ENCODE measurements around the gene CHD3.

Gene CHD3

GRCh38 chr17:7884581-7885366 is 3.8 kb upstream of the CHD3 start:
- Histone ChIP-seq H3K27me3 (ENCODE audit: insufficient read depth, low read length, poor library complexity) (peaks cover 2% of the 10 kb centered on the region), H3K4me1 (ENCODE audit: insufficient read depth, low read length) (peaks cover 40% of the 10 kb centered on the region), H2AFZ (ENCODE audit: low read depth, low read length) (peak overlapping the region; percentile 73; the same call in 1 of the 2 replicates), H3K9me3 (ENCODE audit: insufficient read depth, low read length, severe bottlenecking) (no peaks in the 10 kb centered on the region), H3K79me2 (ENCODE audit: insufficient read depth, low read length) (peaks cover 40% of the 10 kb centered on the region), H3K36me3 (ENCODE audit: insufficient read depth, low read length) (peaks cover 9% of the 10 kb centered on the region; the same call in 1 of the 2 replicates), H4K20me1 (ENCODE audit: insufficient read depth, low read length) (peaks cover 16% of the 10 kb centered on the region), H3K4me3 (ENCODE audit: low read depth in 1 of 2, low read length in 2 of 2) (peak overlapping the region in 1 of 2 experiments; percentile 91; a peak in 2 of 4 replicates), H3K4me2 (ENCODE audit: insufficient read depth, low read length) (peak overlapping the region; percentile 98), H3K9ac (ENCODE audit: low read depth, low read length) (peak overlapping the region; percentile 88), H3K27ac (ENCODE audit: low read length) (peak overlapping the region; percentile 92)
- TF ChIP-seq CTCF (IDR thresholded peaks at IDR 0.05; ENCODE audit: borderline replicate concordance, extremely low read depth, low read length, poor library complexity, severe bottlenecking) (no peak), EZH2 (IDR thresholded peaks at IDR 0.05; ENCODE audit: borderline replicate concordance, low read depth, low read length, severe bottlenecking) (no peak)
- DNase-seq (peak; percentile 51), ATAC-seq (ENCODE audit: insufficient read depth, low read depth) (0 out of 3 replicates have a peak, but pooled peaks have one; percentile 5)

- Histone ChIP-seq H3K79me2 (ENCODE audit: insufficient read depth, low read length) (peaks cover 40% of the 10 kb centered on the region), H3K4me2 (ENCODE audit: insufficient read depth, low read length) (peak overlapping the region; percentile 98), H3K4me3 (ENCODE audit: low read depth in 1 of 2, low read length in 2 of 2) (peak overlapping the region; percentile 55 to 91), H3K9me3 (ENCODE audit: insufficient read depth, low read length, severe bottlenecking) (no peaks in the 10 kb centered on the region), H4K20me1 (ENCODE audit: insufficient read depth, low read length) (peaks cover 16% of the 10 kb centered on the region), H3K9ac (ENCODE audit: low read depth, low read length) (peak overlapping the region; percentile 88), H3K4me1 (ENCODE audit: insufficient read depth, low read length) (peaks cover 40% of the 10 kb centered on the region), H3K27me3 (ENCODE audit: insufficient read depth, low read length, poor library complexity) (peaks cover 2% of the 10 kb centered on the region), H3K27ac (ENCODE audit: low read length) (peak overlapping the region; percentile 92), H3K36me3 (ENCODE audit: insufficient read depth, low read length) (peaks cover 18% of the 10 kb centered on the region), H2AFZ (ENCODE audit: low read depth, low read length) (peak overlapping the region; percentile 61)
- 0 out of 3 replicates have a peak, but pooled peaks have one; percentile 7 for ATAC-seq (ENCODE audit: insufficient read depth, low read depth)
- TF ChIP-seq CTCF (IDR thresholded peaks at IDR 0.05; ENCODE audit: borderline replicate concordance, extremely low read depth, low read length, poor library complexity, severe bottlenecking) = no peak
- no peak for TF ChIP-seq EZH2 (IDR thresholded peaks at IDR 0.05; ENCODE audit: borderline replicate concordance, low read depth, low read length, severe bottlenecking)
- DNase-seq = peak; percentile 35
Observed at GRCh38 chr17:7885367-7886226, 3.0 kb upstream of the CHD3 start.

- DNase-seq (peak; percentile 67), ATAC-seq (ENCODE audit: insufficient read depth, low read depth) (peak; percentile 27)
- no peaks in the 10 kb centered on the region for H3K9me3 ChIP-seq (ENCODE audit: insufficient read depth, low read length, severe bottlenecking)
- H4K20me1 ChIP-seq (ENCODE audit: insufficient read depth, low read length) = peaks cover 16% of the 10 kb centered on the region
- H2AFZ ChIP-seq (ENCODE audit: low read depth, low read length) = peak overlapping the region; percentile 61
- H3K79me2 ChIP-seq (ENCODE audit: insufficient read depth, low read length) = peaks cover 40% of the 10 kb centered on the region
- peaks cover 2% of the 10 kb centered on the region for H3K27me3 ChIP-seq (ENCODE audit: insufficient read depth, low read length, poor library complexity)
- peak overlapping the region; percentile 55 to 91 for H3K4me3 ChIP-seq (ENCODE audit: low read depth in 1 of 2, low read length in 2 of 2)
- H3K27ac ChIP-seq (ENCODE audit: low read length) = peak overlapping the region; percentile 92
- H3K9ac ChIP-seq (ENCODE audit: low read depth, low read length) = peak overlapping the region; percentile 88
- peak overlapping the region; percentile 98 for H3K4me2 ChIP-seq (ENCODE audit: insufficient read depth, low read length)
- TF ChIP-seq EZH2 (IDR thresholded peaks at IDR 0.05; ENCODE audit: borderline replicate concordance, low read depth, low read length, severe bottlenecking) = no peak
- TF ChIP-seq CTCF (IDR thresholded peaks at IDR 0.05; ENCODE audit: borderline replicate concordance, extremely low read depth, low read length, poor library complexity, severe bottlenecking) = peak; percentile 30
- peaks cover 40% of the 10 kb centered on the region for H3K4me1 ChIP-seq (ENCODE audit: insufficient read depth, low read length)
- H3K36me3 ChIP-seq (ENCODE audit: insufficient read depth, low read length) = peaks cover 26% of the 10 kb centered on the region
Observed at GRCh38 chr17:7886227-7887037, 2.2 kb upstream of the CHD3 start.

Measured in DND-41 (cell line).